GM23338 (cell line): ENCODE results near the gene NEU1. TPM values are rescaled to one million over a fixed set of nuclear protein-coding genes. Genes with fewer than 3 reads are reported as not detected.

Experiments used
- ATAC-seq: fragments of 200-7000 bp; cut with Tn5 transposase; 3 replicates; pipeline ENCODE4 v1.9.1; 2020
- DNase-seq: peaks from one replicate; pipeline ENCODE4 v3.0.0-alpha.2; 2015; ENCODE audit warnings: low spot score
- H2AFZ ChIP-seq: fragments of 200-600 bp; sonication (generic); 2 replicates; pipeline ENCODE4 v1.8.0; 2016; ENCODE audit warnings: antibody characterized with exemption, mild to moderate bottlenecking, moderate library complexity
- H3F3A ChIP-seq: fragments of 200-600 bp; sonication (generic); replicated peaks from 2 replicates; pipeline ENCODE4 v1.8.0; 2017; ENCODE audit warnings: antibody characterized with exemption, mixed run types, low read depth
- H3K27ac ChIP-seq: fragments of 200-600 bp; sonication (generic); 2 replicates; pipeline ENCODE4 v1.6.1; 2016; ENCODE audit warnings: low read depth
- H3K27me3 ChIP-seq: fragments of 200-600 bp; sonication (generic); 2 replicates; pipeline ENCODE4 v1.8.0; 2016; ENCODE audit warnings: mild to moderate bottlenecking, mixed run types, moderate library complexity; ENCODE audit not compliant: insufficient read depth
- H3K36me3 ChIP-seq: fragments of 200-600 bp; sonication (generic); 2 replicates; pipeline ENCODE4 v1.8.0; 2016; ENCODE audit warnings: mild to moderate bottlenecking; ENCODE audit not compliant: insufficient read depth
- H3K4me1 ChIP-seq: fragments of 200-600 bp; sonication (generic); 2 replicates; pipeline ENCODE4 v1.8.0; 2016; ENCODE audit warnings: mild to moderate bottlenecking, moderate library complexity; ENCODE audit not compliant: insufficient read depth
- H3K4me2 ChIP-seq: fragments of 200-600 bp; sonication (generic); 2 replicates; pipeline ENCODE4 v1.7.1; 2017; ENCODE audit warnings: mixed run types
- H3K4me3 ChIP-seq: fragments of 200-600 bp; sonication (generic); 2 replicates; pipeline ENCODE4 v1.6.1; 2016; ENCODE audit warnings: mixed run types
- H3K79me2 ChIP-seq: fragments of 200-600 bp; sonication (generic); replicated peaks from 2 replicates; pipeline ENCODE4 v1.8.0; 2017; ENCODE audit warnings: mild to moderate bottlenecking; ENCODE audit not compliant: insufficient read depth
- H3K9me2 ChIP-seq: fragments of 200-600 bp; sonication (generic); 2 replicates; pipeline ENCODE4 v1.8.0; 2017; ENCODE audit not compliant: insufficient read depth
- H4K20me1 ChIP-seq: fragments of 200-600 bp; sonication (generic); replicated peaks from 2 replicates; pipeline ENCODE4 v1.8.0; 2017; ENCODE audit warnings: mild to moderate bottlenecking; ENCODE audit not compliant: insufficient read depth
- H3K27ac Mint-ChIP-seq: 2 replicates; pipeline ENCODE4 v1.8.0; 2020; ENCODE audit warnings: inconsistent platforms, mild to moderate bottlenecking, moderate library complexity, mixed read lengths
- H3K27me3 Mint-ChIP-seq: 3 replicates; pipeline ENCODE4 v1.8.0; 2022; ENCODE audit warnings: low read depth, mild to moderate bottlenecking, moderate library complexity, mixed read lengths, inconsistent platforms; ENCODE audit not compliant: insufficient read depth, poor library complexity
- H3K36me3 Mint-ChIP-seq: 3 replicates; pipeline ENCODE4 v1.8.0; 2021; ENCODE audit warnings: low read depth, mild to moderate bottlenecking, inconsistent platforms, moderate library complexity, mixed read lengths
- H3K4me1 Mint-ChIP-seq: 3 replicates; pipeline ENCODE4 v1.8.0; 2020; ENCODE audit warnings: mild to moderate bottlenecking, inconsistent platforms, mixed read lengths
- H3K4me3 Mint-ChIP-seq: 3 replicates; pipeline ENCODE4 v1.8.0; 2021; ENCODE audit warnings: moderate library complexity, mild to moderate bottlenecking, inconsistent platforms, mixed read lengths
- H3K9me3 Mint-ChIP-seq: 3 replicates; pipeline ENCODE4 v1.8.0; 2020; ENCODE audit warnings: moderate library complexity, mild to moderate bottlenecking, inconsistent platforms, mixed read lengths
- CREB1 ChIP-seq: fragments of 250-450 bp; sonication (Bioruptor Pico); IDR thresholded peaks from 2 replicates; pipeline ENCODE4 v1.5.0; 2020; ENCODE audit warnings: low read depth, mild to moderate bottlenecking, moderate library complexity
- POLR2AphosphoS5 ChIP-seq: IDR thresholded peaks from 2 replicates; pipeline ENCODE4 v1.6.1; 2016; ENCODE audit warnings: antibody characterized with exemption, low read depth
- ZNF114 ChIP-seq: fragments of 250-450 bp; sonication (Bioruptor Pico); IDR thresholded peaks from 2 replicates; pipeline ENCODE4 v1.5.0; 2020; ENCODE audit warnings: mild to moderate bottlenecking, moderate library complexity
- ZNF331 ChIP-seq: fragments of 250-450 bp; sonication (Bioruptor Pico); IDR thresholded peaks from 2 replicates; pipeline ENCODE4 v1.5.0; 2020; ENCODE audit warnings: low read depth, mild to moderate bottlenecking, moderate library complexity
- polyA plus RNA-seq: library from polyadenylated mRNA; unstranded; fragments of >200 nt; fragmentation: Nextera tagmentation; extraction: Ambion mirVana; gene quantifications from 2 replicates; pipeline ENCODE4 v1.2.1, GENCODE V29; 2016
- total RNA-seq: library from RNA; depleted of rRNA; stranded (reverse); fragments of >200 nt; shearing (Covaris generic); gene quantifications from 2 replicates; pipeline ENCODE4 v1.2.3, GENCODE V29; 2014
- TF ChIP-seq, protein P1 (sequence below): IDR thresholded peaks from one replicate; pipeline ENCODE4 v1.6.1; 2018; ENCODE audit warnings: antibody characterized with exemption; ENCODE audit not compliant: unreplicated experiment

NEU1 gene
- total and polyA plus RNA-seq, 2 experiments from 2014 or later = 31.4 to 47.4 TPM

- H4K20me1 ChIP-seq = peaks cover 9% of the 10 kb centered on the region; the same call in 1 of the 2 replicates
- ATAC-seq = peak; percentile 90
- H3K4me2 ChIP-seq = peak within 1 kb of the TSS; percentile 86
- no peaks in the 10 kb centered on the region for H3K9me2 ChIP-seq
- Mint-ChIP-seq H3K4me3 (peak within 1 kb of the TSS; percentile 89), H3K4me1 (peaks cover 19% of the 10 kb centered on the region), H3K9me3 (peaks cover 10% of the 10 kb centered on the region; the same call in 2 of the 3 replicates), H3K27me3 (peaks cover 29% of the 10 kb centered on the region), H3K27ac (peak within 1 kb of the TSS; percentile 99), H3K36me3 (peaks cover 9% of the 10 kb centered on the region; the same call in 2 of the 3 replicates)
- peak within 1 kb of the TSS; percentile 63 for H3K4me3 ChIP-seq
- H3K36me3 ChIP-seq = no peaks in the 10 kb centered on the region
- H3F3A ChIP-seq = peaks cover 9% of the 10 kb centered on the region; the same call in 1 of the 2 replicates
- peaks cover 17% of the 10 kb centered on the region for H3K79me2 ChIP-seq
- H3K27ac ChIP-seq = peak within 1 kb of the TSS; percentile 95
- TF ChIP-seq POLR2AphosphoS5 (peak; percentile 99), CREB1 (0 out of 2 replicates have a peak, but pooled peaks have one; percentile 37), ZNF331 (CRISPR knock-in tag) (no peak)
- DNase-seq = peak; percentile 98
- H3K27me3 ChIP-seq = no peaks in the 10 kb centered on the region
- H3K4me1 ChIP-seq = peaks cover 25% of the 10 kb centered on the region
- peak within 1 kb of the TSS; percentile 95 for H2AFZ ChIP-seq
Observed at GRCh38 chr6:31815025-31815838, 47.4 kb downstream of the NEU1 start, which contains the start of the genes HSPA1A and HSPA1L. Gene HSPA1A (plus strand): TSS chr6:31815543. CDS start chr6:31815757, 214 bp downstream. Gene HSPA1L (minus strand): TSS chr6:31815283. CDS start chr6:31811972, 3,311 bp downstream.

DNA sequence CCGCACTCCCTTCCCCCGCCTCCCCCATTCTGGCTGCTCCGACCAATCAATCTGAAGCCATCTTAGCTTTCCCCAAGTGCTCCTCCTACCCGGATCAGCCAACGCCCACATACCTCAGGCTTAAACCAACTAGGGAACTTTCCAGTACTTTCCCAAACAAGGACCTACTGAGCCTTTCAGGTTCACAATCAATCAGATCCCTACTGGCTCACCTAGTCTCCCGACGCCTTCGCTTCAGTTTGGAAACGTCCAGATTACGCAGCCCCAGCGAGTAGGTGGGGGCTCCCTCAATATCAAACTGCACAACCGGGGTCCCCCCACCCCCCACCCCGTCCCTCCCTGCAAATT is 48.0 kb downstream of the NEU1 start:
- Mint-ChIP-seq H3K27ac (peak overlapping the region; percentile 99), H3K9me3 (peaks cover 10% of the 10 kb centered on the region; the same call in 2 of the 3 replicates), H3K4me1 (peaks cover 19% of the 10 kb centered on the region), H3K27me3 (peaks cover 29% of the 10 kb centered on the region), H3K36me3 (peaks cover 9% of the 10 kb centered on the region; the same call in 2 of the 3 replicates), H3K4me3 (peak overlapping the region; percentile 89)
- H3K27me3 ChIP-seq = no peaks in the 10 kb centered on the region
- 0 out of 2 replicates have a peak, but pooled peaks cover 6% of the 10 kb centered on the region for H3F3A ChIP-seq
- H3K36me3 ChIP-seq = no peaks in the 10 kb centered on the region
- H2AFZ ChIP-seq = no peak overlapping the region; the same call in 1 of the 2 replicates
- ATAC-seq = peak; percentile 77
- H3K27ac ChIP-seq = peak overlapping the region; percentile 95
- peak; percentile 99 for DNase-seq
- peaks cover 25% of the 10 kb centered on the region for H3K4me1 ChIP-seq
- no peaks in the 10 kb centered on the region for H3K9me2 ChIP-seq
- H3K79me2 ChIP-seq = peaks cover 17% of the 10 kb centered on the region
- H4K20me1 ChIP-seq = peaks cover 9% of the 10 kb centered on the region; the same call in 1 of the 2 replicates
- TF ChIP-seq ZNF114 (no peak), POLR2AphosphoS5 (peak; percentile 44)
- H3K4me3 ChIP-seq = peak overlapping the region; percentile 63
- H3K4me2 ChIP-seq = peak overlapping the region; percentile 86

- H3K36me3 Mint-ChIP-seq = peaks cover 9% of the 10 kb centered on the region; the same call in 2 of the 3 replicates
- ATAC-seq (no peak), DNase-seq (no peak)
- Histone ChIP-seq H4K20me1 (peaks cover 8% of the 10 kb centered on the region; the same call in 1 of the 2 replicates), H3K79me2 (peaks cover 11% of the 10 kb centered on the region), H3K9me2 (no peaks in the 10 kb centered on the region), H3K27ac (peak overlapping the region; percentile 91; the same call in 1 of the 2 replicates), H3K36me3 (no peaks in the 10 kb centered on the region), H3F3A (0 out of 2 replicates have a peak, but pooled peaks cover 6% of the 10 kb centered on the region), H3K27me3 (no peaks in the 10 kb centered on the region), H3K4me1 (peaks cover 18% of the 10 kb centered on the region), H3K4me2 (peak overlapping the region; percentile 76), H2AFZ (peak overlapping the region; percentile 95), H3K4me3 (peak overlapping the region; percentile 51)
- H3K4me1 Mint-ChIP-seq = peaks cover 16% of the 10 kb centered on the region
- H3K9me3 Mint-ChIP-seq = peaks cover 10% of the 10 kb centered on the region; the same call in 2 of the 3 replicates
- H3K27me3 Mint-ChIP-seq = peaks cover 31% of the 10 kb centered on the region
- peak overlapping the region; percentile 89 for H3K4me3 Mint-ChIP-seq
- no peak overlapping the region for H3K27ac Mint-ChIP-seq
- TF ChIP-seq, protein P1, sequence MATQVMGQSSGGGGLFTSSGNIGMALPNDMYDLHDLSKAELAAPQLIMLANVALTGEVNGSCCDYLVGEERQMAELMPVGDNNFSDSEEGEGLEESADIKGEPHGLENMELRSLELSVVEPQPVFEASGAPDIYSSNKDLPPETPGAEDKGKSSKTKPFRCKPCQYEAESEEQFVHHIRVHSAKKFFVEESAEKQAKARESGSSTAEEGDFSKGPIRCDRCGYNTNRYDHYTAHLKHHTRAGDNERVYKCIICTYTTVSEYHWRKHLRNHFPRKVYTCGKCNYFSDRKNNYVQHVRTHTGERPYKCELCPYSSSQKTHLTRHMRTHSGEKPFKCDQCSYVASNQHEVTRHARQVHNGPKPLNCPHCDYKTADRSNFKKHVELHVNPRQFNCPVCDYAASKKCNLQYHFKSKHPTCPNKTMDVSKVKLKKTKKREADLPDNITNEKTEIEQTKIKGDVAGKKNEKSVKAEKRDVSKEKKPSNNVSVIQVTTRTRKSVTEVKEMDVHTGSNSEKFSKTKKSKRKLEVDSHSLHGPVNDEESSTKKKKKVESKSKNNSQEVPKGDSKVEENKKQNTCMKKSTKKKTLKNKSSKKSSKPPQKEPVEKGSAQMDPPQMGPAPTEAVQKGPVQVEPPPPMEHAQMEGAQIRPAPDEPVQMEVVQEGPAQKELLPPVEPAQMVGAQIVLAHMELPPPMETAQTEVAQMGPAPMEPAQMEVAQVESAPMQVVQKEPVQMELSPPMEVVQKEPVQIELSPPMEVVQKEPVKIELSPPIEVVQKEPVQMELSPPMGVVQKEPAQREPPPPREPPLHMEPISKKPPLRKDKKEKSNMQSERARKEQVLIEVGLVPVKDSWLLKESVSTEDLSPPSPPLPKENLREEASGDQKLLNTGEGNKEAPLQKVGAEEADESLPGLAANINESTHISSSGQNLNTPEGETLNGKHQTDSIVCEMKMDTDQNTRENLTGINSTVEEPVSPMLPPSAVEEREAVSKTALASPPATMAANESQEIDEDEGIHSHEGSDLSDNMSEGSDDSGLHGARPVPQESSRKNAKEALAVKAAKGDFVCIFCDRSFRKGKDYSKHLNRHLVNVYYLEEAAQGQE = no peak
Observed at GRCh38 chr6:31813465-31813849, 49.2 kb downstream of the NEU1 start.
